ENCODE measurements around the gene FOXN4. TPM values are rescaled to one million over a fixed set of nuclear protein-coding genes. Genes with fewer than 3 reads are reported as not detected.

FOXN4 gene
- total and polyA plus RNA-seq, 9 of the 15 experiments (the other 6 are each of a cell fraction or from before 2014, with no cell fraction given), result not detected

GRCh38 chr12:109271418-109271817 is 37.7 kb downstream of the FOXN4 start:
- 0% methylated on average over 3 of the region's 3 CpGs for WGBS (ENCODE audit: insufficient coverage, low coverage, missing lambda C conversion rate)
- no peak for DNase-seq (ENCODE audit: extremely low read depth in 1 of 4, low spot score in 3 of 4)
- FAIRE-seq, result no peak
- H2AFZ ChIP-seq (ENCODE audit: low read depth, low read length), result no peak overlapping the region
- H3K27ac ChIP-seq (ENCODE audit: extremely low read depth, low read depth, low read length), result no peak overlapping the region
- H3K4me3 ChIP-seq, result no peak overlapping the region
- H3K9me1 ChIP-seq (ENCODE audit: control insufficient read depth, insufficient read depth, low read length), result no peaks in the 10 kb centered on the region
- no TSS peak for BruUV-seq (replicated peaks)
- ChIA-PET CTCF (ENCODE audit: low intra/inter-chr PET ratio) (no interaction called here), POLR2A (interaction anchor here (0.6 to 1.0 kb wide), 2 partner anchors 26 to 128 kb away, joined by 3 to 4 read pairs; no protein-coding TSS in a partner anchor)
- H3K27me3 ChIP-seq (ENCODE audit: control insufficient read depth in 2 of 2, insufficient read depth in 2 of 2, low read length in 2 of 2), result peaks cover 4 to 38% of the 10 kb centered on the region in 2 experiments; a peak in 4 of 5 replicates
- in situ Hi-C loops (cut with MboI) (no loop called here), intact Hi-C loops (cut with micrococcal nuclease) (no loop called here)
- no peaks in the 10 kb centered on the region for H4K20me1 ChIP-seq (replicated peaks; ENCODE audit: control insufficient read depth, insufficient read depth, low read length)
- H3K36me3 ChIP-seq (ENCODE audit: control insufficient read depth, insufficient read depth, low read length), result no peaks in the 10 kb centered on the region
- no peak for ATAC-seq
- no peaks in the 10 kb centered on the region for H3K9me3 ChIP-seq (replicated peaks; ENCODE audit: control insufficient read depth, insufficient read depth, low read depth, low read length)
- H3K9ac ChIP-seq (ENCODE audit: insufficient read depth in 1 of 2, low read depth in 2 of 2, low read length in 2 of 2), result no peak overlapping the region
- no peak overlapping the region for H3K4me2 ChIP-seq (ENCODE audit: insufficient read depth, low read length)
- H3K4me1 ChIP-seq (replicated peaks in 1 of 2; ENCODE audit: control insufficient read depth in 2 of 2, insufficient read depth in 2 of 2, low read length in 2 of 2), result no peaks in the 10 kb centered on the region
- no peaks in the 10 kb centered on the region for H3K79me2 ChIP-seq (ENCODE audit: control insufficient read depth, insufficient read depth, low read length)
- TF ChIP-seq MLX (CRISPR knock-in tag; conservative IDR thresholded peaks at IDR 0.05) (no peak), ZBTB26 (CRISPR knock-in tag; IDR thresholded peaks at IDR 0.05) (no peak), ZNF12 (CRISPR knock-in tag; IDR thresholded peaks at IDR 0.05) (no peak), AFF4 (CRISPR knock-in tag; IDR thresholded peaks at IDR 0.05) (no peak), ETV5 (CRISPR knock-in tag; IDR thresholded peaks at IDR 0.05; ENCODE audit: low read depth) (no peak), XRCC4 (IDR thresholded peaks at IDR 0.05; ENCODE audit: extremely low read depth, insufficient read depth, insufficient read length) (no peak), USF2 (CRISPR knock-in tag; IDR thresholded peaks at IDR 0.05) (no peak), CBX5 (IDR thresholded peaks at IDR 0.05; ENCODE audit: borderline replicate concordance, low read depth) (no peak), ZNF143 (CRISPR knock-in tag; IDR thresholded peaks at IDR 0.05) (no peak), E2F5 (CRISPR knock-in tag; IDR thresholded peaks at IDR 0.05) (no peak), SIN3A (IDR thresholded peaks at IDR 0.05; ENCODE audit: borderline replicate concordance in 2 of 2, control insufficient read depth in 1 of 2, low read depth in 2 of 2, low read length in 2 of 2) (no peak), BHLHE40 (IDR thresholded peaks at IDR 0.05; ENCODE audit: low read length) (no peak)
